ENCODE results near the gene CTNNA3. TPM values are rescaled to one million over a fixed set of nuclear protein-coding genes. Genes with fewer than 3 reads are reported as not detected.

Gene CTNNA3
- total RNA-seq, 1 experiment from 2014 or later: 0.20 TPM

- Mint-ChIP-seq H3K4me1 (ENCODE audit: low read depth, unreplicated experiment) (peaks cover 7% of the 10 kb centered on the region), H3K27ac (ENCODE audit: unreplicated experiment) (no peak overlapping the region), H3K36me3 (ENCODE audit: insufficient read depth, unreplicated experiment) (no peaks in the 10 kb centered on the region), H3K4me3 (ENCODE audit: unreplicated experiment) (no peak overlapping the region), H3K9me3 (ENCODE audit: unreplicated experiment) (no peaks in the 10 kb centered on the region), H3K27me3 (ENCODE audit: insufficient read depth, unreplicated experiment) (no peaks in the 10 kb centered on the region)
- Histone ChIP-seq H3K4me1 (no peaks in the 10 kb centered on the region), H3K27me3 (replicated peaks; ENCODE audit: control insufficient read depth, insufficient read depth, low read length) (no peaks in the 10 kb centered on the region), H3K4me3 (ENCODE audit: low read depth, low read length) (no peak overlapping the region), H3K9me3 (no peaks in the 10 kb centered on the region), H3K36me3 (ENCODE audit: control insufficient read depth, insufficient read depth, low read length) (no peaks in the 10 kb centered on the region)
- no peak for DNase-seq
- CTCF ChIA-PET: interaction anchor here (0.7 kb wide), 1 partner anchor 296 kb away, joined by 3 read pairs; no protein-coding TSS in a partner anchor
- POLR2A ChIA-PET: no interaction called here
- BruUV-seq (replicated peaks): no TSS peak
- intact Hi-C loops (cut with micrococcal nuclease; ENCODE audit: unreplicated experiment): no loop called here
- no peak for TF ChIP-seq CTCF (IDR thresholded peaks at IDR 0.05; ENCODE audit: insufficient read depth in 1 of 2, low read depth in 1 of 2, low read length in 1 of 2, severe bottlenecking in 1 of 2, unreplicated experiment in 1 of 2)
These were observed 310.4 kb downstream of the CTNNA3 start for GRCh38 chr10:67385566-67385965.

DNA sequence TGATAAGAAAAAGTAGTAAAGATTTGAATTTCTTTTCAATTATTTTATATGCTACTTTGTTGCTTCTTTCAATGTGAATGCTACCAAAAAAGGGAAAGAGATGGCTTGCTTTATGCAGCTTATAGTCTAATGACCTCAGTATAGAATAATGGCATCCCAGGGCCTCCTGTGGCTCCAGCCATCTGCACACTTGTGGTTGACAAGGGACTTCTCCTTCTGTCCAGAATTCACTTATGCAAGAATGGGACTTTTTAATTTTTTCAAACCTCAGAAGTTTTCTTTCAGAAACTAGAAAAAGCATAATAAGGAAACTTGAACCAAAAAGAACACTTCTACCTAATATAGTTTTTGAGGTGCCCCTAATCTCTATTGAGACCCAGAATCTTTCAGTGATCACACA lies 310.9 kb downstream of the CTNNA3 start:
- no peak overlapping the region for H3K4me3 Mint-ChIP-seq (ENCODE audit: unreplicated experiment)
- CTCF ChIA-PET: interaction anchor here (0.7 kb wide), 1 partner anchor 296 kb away, joined by 3 read pairs; no protein-coding TSS in a partner anchor
- TF ChIP-seq CTCF (IDR thresholded peaks at IDR 0.05; ENCODE audit: insufficient read depth in 1 of 2, low read depth in 1 of 2, low read length in 1 of 2, severe bottlenecking in 1 of 2, unreplicated experiment in 1 of 2): no peak
- no peaks in the 10 kb centered on the region for H3K27me3 Mint-ChIP-seq (ENCODE audit: insufficient read depth, unreplicated experiment)
- Histone ChIP-seq H3K4me3 (ENCODE audit: low read depth, low read length) (no peak overlapping the region), H3K27me3 (replicated peaks; ENCODE audit: control insufficient read depth, insufficient read depth, low read length) (no peaks in the 10 kb centered on the region), H3K36me3 (ENCODE audit: control insufficient read depth, insufficient read depth, low read length) (no peaks in the 10 kb centered on the region), H3K9me3 (no peaks in the 10 kb centered on the region), H3K4me1 (no peaks in the 10 kb centered on the region)
- H3K36me3 Mint-ChIP-seq (ENCODE audit: insufficient read depth, unreplicated experiment): no peaks in the 10 kb centered on the region
- intact Hi-C loops (cut with micrococcal nuclease; ENCODE audit: unreplicated experiment): no loop called here
- peaks cover 7% of the 10 kb centered on the region for H3K4me1 Mint-ChIP-seq (ENCODE audit: low read depth, unreplicated experiment)
- POLR2A ChIA-PET: no interaction called here
- H3K27ac Mint-ChIP-seq (ENCODE audit: unreplicated experiment): no peak overlapping the region
- no peaks in the 10 kb centered on the region for H3K9me3 Mint-ChIP-seq (ENCODE audit: unreplicated experiment)
- BruUV-seq (replicated peaks): no TSS peak
- DNase-seq: no peak

GRCh38 chr10:67331121-67331910 lies 364.7 kb downstream of the CTNNA3 start:
- H3K4me3 Mint-ChIP-seq (ENCODE audit: unreplicated experiment): no peak overlapping the region
- no peak overlapping the region for H3K27ac Mint-ChIP-seq (ENCODE audit: unreplicated experiment)
- no peaks in the 10 kb centered on the region for H3K27me3 Mint-ChIP-seq (ENCODE audit: insufficient read depth, unreplicated experiment)
- no peak for TF ChIP-seq CTCF (IDR thresholded peaks at IDR 0.05; ENCODE audit: insufficient read depth in 1 of 2, low read depth in 1 of 2, low read length in 1 of 2, severe bottlenecking in 1 of 2, unreplicated experiment in 1 of 2)
- no peaks in the 10 kb centered on the region for H3K4me1 ChIP-seq
- H3K27me3 ChIP-seq (replicated peaks; ENCODE audit: control insufficient read depth, insufficient read depth, low read length): no peaks in the 10 kb centered on the region
- no TSS peak for BruUV-seq (replicated peaks)
- H3K9me3 Mint-ChIP-seq (ENCODE audit: unreplicated experiment): peaks cover 14% of the 10 kb centered on the region
- POLR2A ChIA-PET: no interaction called here
- no peak for DNase-seq
- H3K36me3 Mint-ChIP-seq (ENCODE audit: insufficient read depth, unreplicated experiment): no peaks in the 10 kb centered on the region
- H3K4me3 ChIP-seq (ENCODE audit: low read depth, low read length): no peak overlapping the region
- intact Hi-C loops (cut with micrococcal nuclease; ENCODE audit: unreplicated experiment): no loop called here
- no peaks in the 10 kb centered on the region for H3K9me3 ChIP-seq
- CTCF ChIA-PET: no interaction called here
- no peaks in the 10 kb centered on the region for H3K4me1 Mint-ChIP-seq (ENCODE audit: low read depth, unreplicated experiment)
- no peaks in the 10 kb centered on the region for H3K36me3 ChIP-seq (ENCODE audit: control insufficient read depth, insufficient read depth, low read length)

Measured in Caco-2 (cell line).